Measurements from ENCODE around the gene OSER1.

DNA sequence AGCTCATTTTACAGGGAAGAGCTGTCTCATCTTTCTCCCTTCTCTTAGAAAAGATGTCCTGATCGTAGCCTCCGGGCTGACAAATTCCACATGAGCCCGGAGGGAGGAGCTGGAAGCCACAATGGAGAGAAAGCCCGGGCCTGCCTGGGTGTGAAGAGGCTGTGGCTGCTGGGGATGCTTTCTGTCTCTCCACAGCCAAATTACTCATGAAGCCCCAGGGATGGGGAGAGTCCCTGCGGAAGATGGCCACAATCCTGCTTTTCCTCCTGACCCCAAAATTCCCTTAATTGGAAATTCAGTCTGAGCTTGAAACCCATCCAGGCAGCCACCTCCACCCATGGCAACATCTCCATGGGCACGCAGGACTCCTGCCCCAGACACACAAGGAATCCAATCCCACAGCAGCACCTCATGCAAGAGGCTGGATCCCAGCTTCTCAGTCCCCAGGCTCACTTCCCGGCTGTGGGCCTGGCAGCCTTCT, 56.0 kb downstream of the OSER1 start:
- TF ChIP-seq, protein P1, sequence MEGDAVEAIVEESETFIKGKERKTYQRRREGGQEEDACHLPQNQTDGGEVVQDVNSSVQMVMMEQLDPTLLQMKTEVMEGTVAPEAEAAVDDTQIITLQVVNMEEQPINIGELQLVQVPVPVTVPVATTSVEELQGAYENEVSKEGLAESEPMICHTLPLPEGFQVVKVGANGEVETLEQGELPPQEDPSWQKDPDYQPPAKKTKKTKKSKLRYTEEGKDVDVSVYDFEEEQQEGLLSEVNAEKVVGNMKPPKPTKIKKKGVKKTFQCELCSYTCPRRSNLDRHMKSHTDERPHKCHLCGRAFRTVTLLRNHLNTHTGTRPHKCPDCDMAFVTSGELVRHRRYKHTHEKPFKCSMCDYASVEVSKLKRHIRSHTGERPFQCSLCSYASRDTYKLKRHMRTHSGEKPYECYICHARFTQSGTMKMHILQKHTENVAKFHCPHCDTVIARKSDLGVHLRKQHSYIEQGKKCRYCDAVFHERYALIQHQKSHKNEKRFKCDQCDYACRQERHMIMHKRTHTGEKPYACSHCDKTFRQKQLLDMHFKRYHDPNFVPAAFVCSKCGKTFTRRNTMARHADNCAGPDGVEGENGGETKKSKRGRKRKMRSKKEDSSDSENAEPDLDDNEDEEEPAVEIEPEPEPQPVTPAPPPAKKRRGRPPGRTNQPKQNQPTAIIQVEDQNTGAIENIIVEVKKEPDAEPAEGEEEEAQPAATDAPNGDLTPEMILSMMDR (IDR thresholded peaks at IDR 0.05) = no peak
- no peak for TF ChIP-seq POLR2A (IDR thresholded peaks at IDR 0.05)

Measured in lower leg skin (tissue), 3 donors.